Lower leg skin (tissue), 3 donors: ENCODE results near the gene SEH1L.

Source experiments
- CTCF ChIP-seq, 3 donors: fragments of 450-650 bp; IDR thresholded peaks; one replicate each; pipeline ENCODE4 v1.5.1; 2016; ENCODE audit warnings: antibody characterized with exemption in 3 of 3, mild to moderate bottlenecking in 3 of 3, moderate library complexity in 2 of 3
- POLR2A ChIP-seq, 2 donors: fragments of 450-650 bp; IDR thresholded peaks; one replicate each; pipeline ENCODE4 v1.6.1; 2016 to 2017; ENCODE audit warnings: antibody characterized with exemption in 2 of 2, mild to moderate bottlenecking in 1 of 2, moderate library complexity in 1 of 2

- TF ChIP-seq POLR2A (IDR thresholded peaks at IDR 0.05) (no peak), CTCF (IDR thresholded peaks at IDR 0.05) (peak in 1 of 3 donors; percentile 29)
Measured at GRCh38 chr18:12990967-12991820, 43.4 kb downstream of the SEH1L start, which contains the start of gene CEP192.
